GM18508 (cell line): Measurements from ENCODE around the gene ALOXE3.

Experiments used
- ATAC-seq: cut with Tn5 transposase; IDR thresholded peaks from one replicate; pipeline ENCODE4 v1.9.1; 2021; ENCODE audit warnings: moderate number of reproducible peaks; ENCODE audit not compliant: insufficient read depth, unreplicated experiment

The ALOXE3 gene

GRCh38 chr17:8154608-8155155 is 36.4 kb upstream of the ALOXE3 start:
- ATAC-seq = no peak

GRCh38 chr17:8153957-8154607 is 35.8 kb upstream of the ALOXE3 start:
- ATAC-seq = no peak

GRCh38 chr17:8153525-8153956 is 35.2 kb upstream of the ALOXE3 start:
- no peak for ATAC-seq

- ATAC-seq = no peak
These were observed 34.7 kb upstream of the ALOXE3 start for GRCh38 chr17:8153031-8153451.

GRCh38 chr17:8152112-8152775 is 33.9 kb upstream of the ALOXE3 start, which contains the start of gene PER1:
Gene PER1 (minus strand): TSS chr17:8152404. CDS start chr17:8150706, 1,698 bp downstream.
- no peak for ATAC-seq

GRCh38 chr17:8151641-8152111 is 33.4 kb upstream of the ALOXE3 start:
- ATAC-seq = no peak

- ATAC-seq = no peak
These were observed 32.9 kb upstream of the ALOXE3 start for GRCh38 chr17:8151120-8151640.

- ATAC-seq = no peak
These were observed 32.1 kb upstream of the ALOXE3 start for GRCh38 chr17:8150194-8151119.

- no peak for ATAC-seq
These were observed 31.3 kb upstream of the ALOXE3 start for GRCh38 chr17:8149419-8150193.

GRCh38 chr17:8148560-8148959 is 30.2 kb upstream of the ALOXE3 start:
- ATAC-seq = no peak

- ATAC-seq = no peak
These were observed 29.6 kb upstream of the ALOXE3 start for GRCh38 chr17:8147805-8148404.

- no peak for ATAC-seq
These were observed 29.0 kb upstream of the ALOXE3 start for GRCh38 chr17:8147141-8147804.

GRCh38 chr17:8146381-8147140 is 28.2 kb upstream of the ALOXE3 start:
- ATAC-seq = no peak

GRCh38 chr17:8145811-8146210 is 27.5 kb upstream of the ALOXE3 start:
- ATAC-seq = no peak

- ATAC-seq = no peak
These were observed 26.3 kb upstream of the ALOXE3 start for GRCh38 chr17:8144401-8145231.

- no peak for ATAC-seq
These were observed 25.5 kb upstream of the ALOXE3 start for GRCh38 chr17:8143581-8144400.
